ENCODE results near the gene APOB. TPM values are rescaled to one million over a fixed set of nuclear protein-coding genes. Genes with fewer than 3 reads are reported as not detected.

The APOB gene
- total and polyA plus RNA-seq, 2 of the 13 experiments (the other 11 are each of a cell fraction or from before 2014, with no cell fraction given): 1,569 to 2,515 TPM

- TF ChIP-seq ZBTB40 (IDR thresholded peaks at IDR 0.05) (no peak), ZBTB40 (CRISPR knock-in tag; IDR thresholded peaks at IDR 0.05) (no peak), HOMEZ (CRISPR knock-in tag; IDR thresholded peaks at IDR 0.05; ENCODE audit: low read depth) (0 out of 2 replicates have a peak, but pooled peaks have one; percentile 12), SALL1 (CRISPR knock-in tag; IDR thresholded peaks at IDR 0.05) (peak; percentile 56), ADNP (CRISPR knock-in tag; IDR thresholded peaks at IDR 0.05) (no peak), ZSCAN9 (CRISPR knock-in tag; IDR thresholded peaks at IDR 0.05; ENCODE audit: borderline replicate concordance) (no peak; the same call in 1 of the 2 replicates), ZSCAN5A (CRISPR knock-in tag; IDR thresholded peaks at IDR 0.05; ENCODE audit: borderline replicate concordance) (no peak), CBFB (CRISPR knock-in tag; IDR thresholded peaks at IDR 0.05) (peak; percentile 56; the same call in 1 of the 2 replicates), ZNF274 (CRISPR knock-in tag; IDR thresholded peaks at IDR 0.05) (no peak), GRHL1 (CRISPR knock-in tag; conservative IDR thresholded peaks at IDR 0.05) (no peak), SOX5 (CRISPR knock-in tag; IDR thresholded peaks at IDR 0.05; ENCODE audit: borderline replicate concordance) (peak; percentile 89), HNF4A (CRISPR knock-in tag; IDR thresholded peaks at IDR 0.05) (no peak), ZNF547 (CRISPR knock-in tag; IDR thresholded peaks at IDR 0.05) (no peak; the same call in 1 of the 2 replicates), PBX3 (CRISPR knock-in tag; IDR thresholded peaks at IDR 0.05; ENCODE audit: borderline replicate concordance) (no peak)
Measured at GRCh38 chr2:21038403-21039073, 5.3 kb downstream of the APOB start (continued).

Measured in HepG2 (cell line).